Measurements from ENCODE around the gene ADCK1. TPM values are rescaled to one million over a fixed set of nuclear protein-coding genes. Genes with fewer than 3 reads are reported as not detected.

ADCK1 gene
- total and polyA plus RNA-seq, 2 donors (not counting 3 experiments of a cell fraction or from before 2014, with no cell fraction given), result 4.2 to 6.9 TPM

DNA sequence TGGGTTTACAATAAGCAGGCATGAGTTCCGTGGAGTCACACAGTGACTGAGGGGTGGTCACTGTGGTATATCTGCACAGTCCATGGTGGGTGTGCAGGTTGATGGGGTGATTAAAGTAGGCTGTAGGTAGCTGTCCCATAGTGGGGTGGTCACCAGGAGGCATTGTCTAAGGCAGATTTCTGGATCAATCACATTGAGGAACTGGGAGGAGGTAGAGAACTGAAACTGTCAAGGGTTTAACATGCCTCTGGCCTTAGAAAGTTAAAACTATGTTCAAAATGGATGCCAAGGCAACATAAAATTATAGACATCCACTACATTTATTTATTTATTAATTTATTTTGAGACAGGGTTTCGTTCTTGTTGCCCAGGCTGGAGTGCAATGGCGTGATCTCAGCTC lies 8.3 kb downstream of the ADCK1 start:
- H3K4me3 ChIP-seq (replicated peaks in 1 of 3; ENCODE audit: insufficient read depth in 1 of 3, low read depth in 1 of 3, low read length in 3 of 3), result no peak overlapping the region
- H3K9ac ChIP-seq (replicated peaks; ENCODE audit: extremely low read depth, insufficient read depth, low read length), result no peak overlapping the region
- H3K79me2 ChIP-seq (ENCODE audit: control insufficient read depth, insufficient read depth, low read length), result no peaks in the 10 kb centered on the region
- no peaks in the 10 kb centered on the region for H3K27me3 ChIP-seq (ENCODE audit: control insufficient read depth in 2 of 2, insufficient read depth in 2 of 2, low read length in 2 of 2)
- H3K4me1 ChIP-seq (ENCODE audit: control insufficient read depth, extremely low read depth, insufficient read depth, low read length), result no peaks in the 10 kb centered on the region
- ChIA-PET CTCF (no interaction called here), POLR2A (no interaction called here)
- no peak overlapping the region for H3K27ac ChIP-seq (ENCODE audit: insufficient read depth, low read depth, low read length)
- DNase-seq (ENCODE audit: low read depth, low spot score) (no peak), FAIRE-seq (no peak)
- H3K36me3 ChIP-seq (ENCODE audit: control insufficient read depth in 2 of 2, extremely low read depth in 1 of 2, insufficient read depth in 2 of 2, low read length in 2 of 2), result no peaks in the 10 kb centered on the region
- TF ChIP-seq EZH2 (IDR thresholded peaks at IDR 0.05; ENCODE audit: borderline replicate concordance, low read depth, low read length, severe bottlenecking), result no peak
- no peak for TF ChIP-seq POLR2AphosphoS5 (IDR thresholded peaks at IDR 0.05; ENCODE audit: insufficient read depth, low read depth, low read length)
- TF ChIP-seq, protein P1, sequence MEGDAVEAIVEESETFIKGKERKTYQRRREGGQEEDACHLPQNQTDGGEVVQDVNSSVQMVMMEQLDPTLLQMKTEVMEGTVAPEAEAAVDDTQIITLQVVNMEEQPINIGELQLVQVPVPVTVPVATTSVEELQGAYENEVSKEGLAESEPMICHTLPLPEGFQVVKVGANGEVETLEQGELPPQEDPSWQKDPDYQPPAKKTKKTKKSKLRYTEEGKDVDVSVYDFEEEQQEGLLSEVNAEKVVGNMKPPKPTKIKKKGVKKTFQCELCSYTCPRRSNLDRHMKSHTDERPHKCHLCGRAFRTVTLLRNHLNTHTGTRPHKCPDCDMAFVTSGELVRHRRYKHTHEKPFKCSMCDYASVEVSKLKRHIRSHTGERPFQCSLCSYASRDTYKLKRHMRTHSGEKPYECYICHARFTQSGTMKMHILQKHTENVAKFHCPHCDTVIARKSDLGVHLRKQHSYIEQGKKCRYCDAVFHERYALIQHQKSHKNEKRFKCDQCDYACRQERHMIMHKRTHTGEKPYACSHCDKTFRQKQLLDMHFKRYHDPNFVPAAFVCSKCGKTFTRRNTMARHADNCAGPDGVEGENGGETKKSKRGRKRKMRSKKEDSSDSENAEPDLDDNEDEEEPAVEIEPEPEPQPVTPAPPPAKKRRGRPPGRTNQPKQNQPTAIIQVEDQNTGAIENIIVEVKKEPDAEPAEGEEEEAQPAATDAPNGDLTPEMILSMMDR (IDR thresholded peaks at IDR 0.05; ENCODE audit: extremely low read depth in 1 of 2, insufficient read depth in 1 of 2, low read depth in 1 of 2, low read length in 2 of 2), result no peak
- no peak for TF ChIP-seq FOS (IDR thresholded peaks at IDR 0.05; ENCODE audit: borderline replicate concordance, insufficient read depth, low read length)
- TF ChIP-seq, protein P2, sequence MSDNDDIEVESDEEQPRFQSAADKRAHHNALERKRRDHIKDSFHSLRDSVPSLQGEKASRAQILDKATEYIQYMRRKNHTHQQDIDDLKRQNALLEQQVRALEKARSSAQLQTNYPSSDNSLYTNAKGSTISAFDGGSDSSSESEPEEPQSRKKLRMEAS (IDR thresholded peaks at IDR 0.05; ENCODE audit: insufficient read depth, insufficient read length), result no peak
- no peak for TF ChIP-seq GATA2 (IDR thresholded peaks at IDR 0.05; ENCODE audit: insufficient read depth, insufficient read length, low read depth, low read length)
- no peak for TF ChIP-seq POLR2A (IDR thresholded peaks at IDR 0.05; ENCODE audit: low read depth, low read length)
- no peak for TF ChIP-seq MYC (IDR thresholded peaks at IDR 0.05; ENCODE audit: low read depth, low read length)
- no peak for TF ChIP-seq JUN (IDR thresholded peaks at IDR 0.05; ENCODE audit: borderline replicate concordance, insufficient read depth, insufficient read length, low read depth)
- no peak overlapping the region for H2AFZ ChIP-seq (ENCODE audit: low read depth, low read length)
- dilution Hi-C loops (cut with MboI; ENCODE audit: extremely low pct_ligation_motif_present, low sequenced_read_pairs), result no loop called here
- no peaks in the 10 kb centered on the region for H4K20me1 ChIP-seq (replicated peaks; ENCODE audit: control insufficient read depth, extremely low read depth, insufficient read depth, low read length)
- intact Hi-C loops (cut with micrococcal nuclease), result no loop called here
- no peaks in the 10 kb centered on the region for H3K9me3 ChIP-seq (replicated peaks; ENCODE audit: control insufficient read depth, insufficient read depth, low read length)
- no TSS peak for BruUV-seq (replicated peaks)
- no peak overlapping the region for H3K4me2 ChIP-seq (ENCODE audit: insufficient read depth, low read length)
- no peaks in the 10 kb centered on the region for H3K9me1 ChIP-seq (replicated peaks; ENCODE audit: control insufficient read depth, extremely low read depth, insufficient read depth, low read length)
